CD4-positive, alpha-beta T cell treated with Interleukin-6 for 4 hours (primary cell): ENCODE results near the gene PTCD2.
"Not testable (repeated sequence)": the region's sequence is repeated elsewhere in the genome, so short reads cannot be mapped to it uniquely, and the experiment has no call there.

Experiments used
- DNase-seq: peaks from one replicate; pipeline ENCODE4 v3.0.0-alpha.2; 2020; ENCODE audit warnings: mixed read lengths

PTCD2 gene

GRCh38 chr5:72319976-72320752 is at the start of gene PTCD2, which contains the start of gene MRPS27:
Gene PTCD2 (plus strand): TSS chr5:72320373. CDS start chr5:72320383, 10 bp downstream.
Gene MRPS27 (minus strand): TSS chr5:72320240. CDS start chr5:72320221, 19 bp downstream.
- peak; percentile 97 for DNase-seq

GRCh38 chr5:72271702-72272101 is 48.5 kb upstream of the PTCD2 start:
- DNase-seq = no peak

- DNase-seq = no peak
Observed at GRCh38 chr5:72272398-72272797, 47.8 kb upstream of the PTCD2 start.

GRCh38 chr5:72273547-72273946 is 46.6 kb upstream of the PTCD2 start:
- DNase-seq = no peak

- no peak for DNase-seq
Observed at GRCh38 chr5:72276219-72276752, 43.9 kb upstream of the PTCD2 start.

GRCh38 chr5:72280581-72281069 is 39.5 kb upstream of the PTCD2 start:
- DNase-seq = no peak

- no peak for DNase-seq
Observed at GRCh38 chr5:72281430-72281763, 38.8 kb upstream of the PTCD2 start.

GRCh38 chr5:72281764-72282499 is 38.2 kb upstream of the PTCD2 start:
- DNase-seq = no peak

- no peak for DNase-seq
Observed at GRCh38 chr5:72282878-72283277, 37.3 kb upstream of the PTCD2 start.

GRCh38 chr5:72283358-72283757 is 36.8 kb upstream of the PTCD2 start:
- DNase-seq = no peak

- no peak for DNase-seq
Observed at GRCh38 chr5:72284559-72285423, 35.4 kb upstream of the PTCD2 start.

- DNase-seq = no peak
Observed at GRCh38 chr5:72285424-72285821, 34.8 kb upstream of the PTCD2 start.

GRCh38 chr5:72286798-72287197 is 33.4 kb upstream of the PTCD2 start:
- DNase-seq = no peak

GRCh38 chr5:72288924-72289323 is 31.2 kb upstream of the PTCD2 start:
- DNase-seq = no peak

- DNase-seq = no peak
Observed at GRCh38 chr5:72290356-72291133, 29.6 kb upstream of the PTCD2 start.

- no peak for DNase-seq
Observed at GRCh38 chr5:72291601-72292000, 28.6 kb upstream of the PTCD2 start.

GRCh38 chr5:72292411-72292810 is 27.8 kb upstream of the PTCD2 start:
- DNase-seq = no peak

GRCh38 chr5:72293495-72294055 is 26.6 kb upstream of the PTCD2 start:
- DNase-seq = no peak

GRCh38 chr5:72294473-72294872 is 25.7 kb upstream of the PTCD2 start:
- DNase-seq = no peak

- DNase-seq = no peak
Observed at GRCh38 chr5:72295539-72295938, 24.6 kb upstream of the PTCD2 start.

GRCh38 chr5:72296256-72296655 is 23.9 kb upstream of the PTCD2 start:
- no peak for DNase-seq

- DNase-seq = not testable (repeated sequence)
Observed at GRCh38 chr5:72298136-72298535, 22.0 kb upstream of the PTCD2 start.
